ENCODE measurements around the gene RPGRIP1.
"Not testable (repeated sequence)": the region's sequence is repeated elsewhere in the genome, so short reads cannot be mapped to it uniquely, and the experiment has no call there.

The RPGRIP1 gene

GRCh38 chr14:21258889-21259787 lies 20.7 kb upstream of the RPGRIP1 start:
- DNase-seq = no peak

- DNase-seq = no peak
Observed at GRCh38 chr14:21261824-21262223, 18.1 kb upstream of the RPGRIP1 start.

- DNase-seq = no peak
Observed at GRCh38 chr14:21262410-21262809, 17.5 kb upstream of the RPGRIP1 start.

- DNase-seq = no peak
Observed at GRCh38 chr14:21263284-21264024, 16.4 kb upstream of the RPGRIP1 start.

- no peak for DNase-seq
Observed at GRCh38 chr14:21264025-21264801, 15.7 kb upstream of the RPGRIP1 start.

DNA sequence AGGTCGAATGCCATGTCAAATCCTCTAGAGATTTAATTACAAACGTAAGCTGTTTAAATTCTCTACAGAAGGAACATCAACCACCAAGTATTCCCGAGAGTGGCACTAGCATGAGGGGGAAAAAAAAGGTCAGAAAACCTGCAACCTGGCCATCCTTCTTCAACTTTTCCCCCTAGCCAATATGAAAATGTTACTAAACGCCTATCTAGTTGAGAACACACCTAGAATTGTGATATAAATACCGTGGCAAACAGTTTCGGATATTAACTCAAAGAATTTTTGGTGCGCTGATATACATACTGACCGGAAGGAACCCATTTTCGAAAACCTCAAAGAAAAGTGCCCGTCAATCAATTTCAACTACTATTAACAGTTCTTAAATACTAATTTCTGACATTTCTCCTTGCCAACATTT lies 12.4 kb upstream of the RPGRIP1 start:
- DNase-seq = no peak

DNA sequence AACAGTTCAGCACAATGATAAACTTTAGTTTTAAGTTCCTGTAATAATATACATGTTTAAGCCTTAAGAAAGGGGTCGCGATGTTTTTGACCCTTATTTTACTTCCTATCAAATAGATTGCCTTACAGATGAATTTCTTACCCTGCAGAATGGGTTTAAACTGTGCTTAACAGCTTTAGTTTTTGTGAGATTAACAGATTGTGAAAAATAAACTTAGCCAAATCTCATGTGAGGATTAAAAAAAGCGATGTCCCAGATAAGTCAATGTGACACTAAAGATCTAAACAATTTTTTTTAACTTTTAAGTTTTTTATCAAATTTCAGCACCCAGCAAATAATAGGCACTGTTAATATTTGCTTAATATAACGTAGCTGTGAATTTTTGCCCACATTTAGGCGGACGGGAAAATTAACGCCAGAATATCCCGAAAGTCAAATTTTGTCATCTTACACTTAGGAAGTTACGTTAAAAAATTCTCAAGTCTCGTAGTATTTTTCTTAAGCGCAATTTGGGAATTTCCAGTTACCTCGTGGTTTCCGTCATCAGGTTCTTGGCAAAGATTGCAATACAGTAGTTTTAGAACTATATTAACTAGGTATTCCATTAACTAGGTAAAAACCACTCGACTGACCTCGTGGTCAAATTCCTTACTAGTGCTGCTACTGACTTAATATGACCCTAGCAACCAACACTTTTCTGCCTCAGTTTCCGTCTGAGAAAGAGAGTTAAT lies 11.8 kb upstream of the RPGRIP1 start:
- DNase-seq = no peak

- DNase-seq = peak; percentile 40 to 87 (median 76)
Observed at GRCh38 chr14:21268617-21269251, 11.1 kb upstream of the RPGRIP1 start.

DNA sequence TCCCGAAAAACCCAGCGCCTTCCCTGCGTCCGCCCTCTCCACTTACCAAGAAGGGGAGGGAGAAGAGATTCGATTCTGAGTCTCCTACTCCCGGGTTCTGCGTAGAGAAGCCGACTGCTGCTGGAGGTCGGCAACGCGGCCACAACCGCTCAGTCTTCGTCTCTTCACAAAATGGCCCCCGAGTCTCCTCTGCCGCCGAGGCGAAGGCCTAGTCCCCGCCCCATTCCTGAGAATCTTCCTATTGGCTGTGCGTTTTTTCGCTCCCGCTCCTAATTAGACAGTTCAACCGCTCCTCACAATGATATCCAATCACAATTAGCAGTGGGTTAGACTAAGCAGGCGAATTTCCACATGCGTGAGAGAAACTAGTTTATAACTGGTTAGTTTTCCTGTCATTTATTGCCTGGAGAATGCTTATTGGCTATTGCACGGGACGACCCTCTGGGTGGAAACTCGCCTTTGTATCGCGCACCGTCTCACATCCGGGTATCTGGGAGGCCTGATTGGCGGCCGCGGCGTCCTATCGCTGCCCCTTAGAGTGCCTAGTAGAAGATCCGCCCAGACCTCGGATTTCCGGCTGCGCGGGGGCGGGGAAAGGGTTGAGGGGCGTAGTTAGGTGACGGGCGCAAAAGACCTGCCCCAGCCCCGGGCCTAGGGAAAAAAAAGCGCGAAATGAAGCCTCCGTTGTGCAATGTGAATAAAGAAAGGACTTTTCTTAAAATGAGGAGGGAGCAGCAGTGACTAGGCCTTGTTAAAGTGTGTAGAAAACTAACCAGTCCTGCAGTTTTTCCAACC lies 10.4 kb upstream of the RPGRIP1 start, which contains the start of gene HNRNPC:
Gene HNRNPC, minus strand, starts transcription at position 191 of the 795 bp plus-strand sequence. CDS start 35,249 bp downstream, outside the sequence.
- peak; percentile 100 for DNase-seq

DNA sequence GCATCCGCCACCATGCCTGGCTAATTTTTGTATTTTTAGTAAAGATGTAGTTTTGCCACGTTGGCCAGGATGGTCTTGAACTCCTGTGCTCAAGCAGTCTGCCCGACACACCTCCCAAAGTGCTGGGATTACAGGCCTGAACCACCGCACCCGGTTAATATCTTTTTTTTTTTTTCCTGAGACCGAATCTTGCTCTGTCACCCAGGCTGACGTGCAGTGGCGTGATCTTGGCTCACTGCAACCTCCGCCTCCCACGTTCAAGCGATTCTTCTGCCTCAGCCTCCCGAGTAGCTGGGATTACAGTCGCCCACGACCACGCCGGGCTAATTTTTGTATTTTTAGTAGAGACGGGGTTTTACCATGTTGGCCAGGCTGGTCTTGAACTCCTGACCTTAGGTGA lies 7.2 kb upstream of the RPGRIP1 start:
- not testable (repeated sequence) for DNase-seq

DNA sequence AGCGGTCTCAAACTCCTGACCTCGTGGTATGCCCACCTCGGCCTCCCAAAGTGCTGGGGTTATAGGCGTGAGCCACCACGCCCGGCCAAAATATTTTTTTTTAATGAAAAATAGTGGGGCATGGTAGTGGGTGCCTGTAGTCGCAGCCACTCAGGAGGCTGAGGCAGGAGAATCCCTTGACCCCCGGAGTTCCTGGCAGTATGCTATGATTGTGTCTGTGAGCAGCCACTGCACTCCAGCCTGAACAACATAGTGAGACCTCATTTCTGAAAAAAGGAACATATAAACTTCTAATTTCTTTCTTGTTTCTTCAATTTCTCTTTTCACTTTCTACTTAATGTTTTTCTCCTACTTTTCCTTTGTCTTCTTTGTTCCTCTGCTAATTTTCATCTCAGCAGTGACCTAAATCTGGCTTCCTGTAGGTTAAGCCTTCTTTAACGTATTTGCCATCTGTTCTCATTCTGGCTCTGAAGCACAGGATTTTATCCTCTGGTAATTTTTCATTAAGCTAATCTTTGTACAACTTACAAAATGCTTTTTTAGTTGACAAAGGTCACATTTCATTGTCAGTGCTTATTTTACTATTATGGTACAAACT lies 4.5 kb upstream of the RPGRIP1 start:
- DNase-seq = no peak

DNA sequence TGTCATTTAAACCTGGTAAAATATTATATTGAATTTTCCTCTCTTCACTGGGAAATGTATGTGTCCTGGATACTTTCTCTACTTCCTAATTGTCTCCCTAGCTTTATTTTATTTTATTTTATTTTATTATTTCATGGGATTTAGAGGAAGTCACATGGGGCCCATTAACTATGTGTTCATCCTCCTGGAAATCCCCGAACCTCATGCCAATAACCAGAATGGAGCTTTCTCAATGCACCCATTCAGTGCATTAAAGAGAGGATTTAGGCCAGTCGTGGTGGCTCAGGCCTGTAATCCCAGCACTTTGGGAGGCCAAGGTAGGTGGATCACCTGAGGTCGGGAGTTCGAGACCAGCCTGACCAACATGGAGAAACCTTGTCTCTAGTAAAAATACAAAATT lies 1.3 kb upstream of the RPGRIP1 start:
- no peak for DNase-seq

GRCh38 chr14:21281917-21282316 lies 2.0 kb downstream of the RPGRIP1 start:
- not testable (repeated sequence) for DNase-seq

DNA sequence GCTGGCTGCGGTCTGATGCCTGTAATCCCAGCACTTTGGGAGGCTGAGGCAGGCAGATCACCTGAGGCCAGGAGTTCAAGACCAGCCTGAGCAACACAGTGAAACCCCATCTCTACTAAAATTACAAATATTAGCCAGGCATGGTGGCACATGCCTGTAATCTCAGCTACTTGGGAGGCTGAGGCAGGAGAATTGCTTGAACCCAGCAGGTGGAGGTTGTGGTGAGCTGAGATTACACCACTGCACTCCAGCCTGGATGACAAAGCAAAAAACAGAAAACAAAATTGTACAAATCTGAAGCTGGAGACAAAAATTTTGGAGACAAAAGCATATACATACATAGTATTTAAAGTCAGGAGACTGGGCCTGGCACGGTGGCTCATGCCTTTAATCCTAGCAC lies 6.6 kb downstream of the RPGRIP1 start:
- not testable (repeated sequence) for DNase-seq

DNA sequence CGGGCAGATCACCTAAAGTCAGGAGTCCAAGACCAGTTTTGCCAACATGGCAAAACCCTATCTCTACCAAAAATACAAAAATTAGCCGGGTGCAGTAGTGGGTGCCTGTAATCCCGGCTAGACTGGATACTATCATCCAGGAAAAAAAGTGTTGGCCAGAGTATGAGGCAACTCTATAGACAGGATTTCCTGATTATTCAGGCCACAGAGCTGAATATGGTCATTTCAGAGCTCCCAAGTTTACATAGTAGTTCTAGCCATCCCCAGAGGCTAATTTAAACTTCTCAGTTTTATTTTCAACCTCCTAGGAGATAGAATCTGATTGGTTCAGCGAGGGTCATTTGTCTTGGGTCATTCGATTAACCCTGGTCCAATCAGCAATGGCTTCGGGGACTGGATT lies 7.3 kb downstream of the RPGRIP1 start:
- no peak for DNase-seq

DNA sequence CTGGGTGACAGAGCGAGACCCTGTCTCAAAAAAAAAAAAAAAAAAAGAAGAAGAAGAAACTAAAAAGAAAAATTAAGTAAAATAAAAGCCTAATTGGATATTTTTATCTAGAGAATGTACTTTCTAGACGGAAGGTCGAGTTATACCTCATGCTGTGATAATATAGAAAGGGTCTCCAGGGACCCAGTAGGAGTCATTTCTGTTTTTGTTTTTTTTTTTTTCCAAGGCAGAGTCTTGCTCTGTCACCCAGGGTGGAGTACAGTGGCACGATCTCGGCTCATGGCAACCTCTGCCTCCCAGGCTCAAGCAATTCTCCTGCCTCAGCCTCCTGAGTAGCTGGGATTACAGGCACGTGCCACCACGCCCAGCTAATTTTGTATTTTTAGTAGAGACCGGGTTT lies 14.1 kb downstream of the RPGRIP1 start:
- not testable (repeated sequence) for DNase-seq

- no peak for DNase-seq
Observed at GRCh38 chr14:21298358-21298757, 18.5 kb downstream of the RPGRIP1 start.

DNA sequence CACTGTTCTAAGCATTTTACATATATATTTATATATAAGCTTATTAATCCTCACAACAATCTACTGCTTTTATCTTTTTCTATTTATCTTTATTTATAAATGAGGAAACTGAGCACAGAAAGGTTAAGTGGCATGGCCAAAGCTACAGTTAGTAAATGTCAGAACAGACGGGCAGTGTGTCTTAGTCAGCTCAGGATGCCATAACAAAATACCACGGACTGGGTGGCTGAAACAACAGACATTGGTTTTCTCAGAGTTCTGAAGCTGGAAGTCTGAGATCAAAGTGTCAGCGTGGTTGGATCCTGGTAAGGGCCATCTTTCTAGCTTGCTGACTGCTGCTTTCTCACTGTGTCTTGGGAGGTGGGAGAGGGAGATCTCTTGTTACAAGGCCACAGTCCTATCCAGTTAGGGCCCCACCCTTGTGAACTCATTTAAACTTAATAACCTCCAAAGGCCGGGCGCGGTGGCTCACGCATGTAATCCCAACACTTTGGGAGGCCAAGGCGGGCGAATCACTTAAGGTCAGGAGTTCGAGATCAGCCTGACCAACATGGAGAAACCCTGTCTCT lies 19.8 kb downstream of the RPGRIP1 start:
- no peak for DNase-seq

- DNase-seq = peak; percentile 21 to 66 (median 52)
Observed at GRCh38 chr14:21300892-21301291, 21.0 kb downstream of the RPGRIP1 start.

Measured in NCI-H1417 (cell line).